ENCODE measurements around the gene KISS1R. TPM values are rescaled to one million over a fixed set of nuclear protein-coding genes. Genes with fewer than 3 reads are reported as not detected.
A peak's percentile ranks its signal among the peaks of the same experiment; 100 is the strongest.

The KISS1R gene
- total RNA-seq, 4 donors from 2014 or later = not detected

GRCh38 chr19:913080-913748 lies 3.9 kb upstream of the KISS1R start, which contains the start of gene R3HDM4:
Gene R3HDM4, minus strand, starts transcription at chr19:913219. Its CDS starts 62 bp downstream, at chr19:913157.
- H3K4me3 ChIP-seq = peak within 1 kb of the TSS; percentile 77 to 94 (median 89)
- peaks cover 19 to 52% (median 48%) of the 10 kb centered on the region in 4 donors for H3K4me1 ChIP-seq
- H3K36me3 ChIP-seq = peaks cover 0 to 4% (median 0%) of the 10 kb centered on the region in 4 donors
- H3K27ac ChIP-seq (replicated peaks in 1 of 4) = peak within 1 kb of the TSS; percentile 83 to 94 (median 90)
- peaks cover 0 to 21% (median 15%) of the 10 kb centered on the region in 4 donors for H3K27me3 ChIP-seq
- no peak for TF ChIP-seq CTCF (IDR thresholded peaks at IDR 0.05)
- no peak for TF ChIP-seq EP300 (IDR thresholded peaks at IDR 0.05)
- TF ChIP-seq POLR2A (IDR thresholded peaks at IDR 0.05; ENCODE audit: low read depth) = peak; percentile 49
- peak; percentile 75 to 85 for TF ChIP-seq POLR2AphosphoS5 (IDR thresholded peaks at IDR 0.05)
- intact Hi-C loops (cut with DNase I) = no loop called here
- no peaks in the 10 kb centered on the region for H3K9me3 ChIP-seq
- under 1% methylated on average over 43 of the region's 76 CpGs for WGBS
- no peak for DNase-seq (ENCODE audit: extremely low spot score)

- 20% methylated on average over 30 of the region's 35 CpGs for WGBS
- no peaks in the 10 kb centered on the region for H3K36me3 ChIP-seq
- DNase-seq (ENCODE audit: extremely low spot score) = no peak
- H3K27ac ChIP-seq (replicated peaks in 1 of 4) = no peak overlapping the region
- H3K4me1 ChIP-seq = peaks cover 34 to 69% (median 59%) of the 10 kb centered on the region in 4 donors
- TF ChIP-seq CTCF (IDR thresholded peaks at IDR 0.05) (no peak), POLR2A (IDR thresholded peaks at IDR 0.05; ENCODE audit: low read depth) (no peak), POLR2AphosphoS5 (IDR thresholded peaks at IDR 0.05) (no peak)
- H3K4me3 ChIP-seq = peak overlapping the region; percentile 30 to 52 (median 43)
- H3K9me3 ChIP-seq = no peaks in the 10 kb centered on the region
- peaks cover 3 to 54% (median 48%) of the 10 kb centered on the region in 4 donors for H3K27me3 ChIP-seq
- intact Hi-C loops (cut with DNase I) = no loop called here
Observed at GRCh38 chr19:916645-917322, 349 bp upstream of the KISS1R start.

- H3K9me3 ChIP-seq = no peaks in the 10 kb centered on the region
- no peak overlapping the region for H3K27ac ChIP-seq (replicated peaks in 1 of 4)
- no peak for TF ChIP-seq POLR2A (IDR thresholded peaks at IDR 0.05; ENCODE audit: low read depth)
- no peak for TF ChIP-seq CTCF (IDR thresholded peaks at IDR 0.05)
- TF ChIP-seq EP300 (IDR thresholded peaks at IDR 0.05) = no peak
- no peak for TF ChIP-seq POLR2AphosphoS5 (IDR thresholded peaks at IDR 0.05)
- peaks cover 34 to 64% (median 57%) of the 10 kb centered on the region in 4 donors for H3K4me1 ChIP-seq
- H3K27me3 ChIP-seq = peaks cover 3 to 54% (median 48%) of the 10 kb centered on the region in 4 donors
- peak overlapping the region; percentile 30 to 52 (median 43) for H3K4me3 ChIP-seq
- no peak for DNase-seq (ENCODE audit: extremely low spot score)
- no CpG with 5 or more reads among the region's 12 CpGs for WGBS
- intact Hi-C loops (cut with DNase I) = no loop called here
- no peaks in the 10 kb centered on the region for H3K36me3 ChIP-seq
Observed at GRCh38 chr19:918152-918437, 962 bp downstream of the KISS1R start.

GRCh38 chr19:918481-919198 lies 1.5 kb downstream of the KISS1R start:
- no peaks in the 10 kb centered on the region for H3K36me3 ChIP-seq
- H3K27ac ChIP-seq (replicated peaks in 1 of 4) = no peak overlapping the region
- peaks cover 3 to 54% (median 48%) of the 10 kb centered on the region in 4 donors for H3K27me3 ChIP-seq
- H3K4me1 ChIP-seq = peaks cover 33 to 61% (median 54%) of the 10 kb centered on the region in 4 donors
- 3% methylated on average over 14 of the region's 58 CpGs for WGBS
- TF ChIP-seq CTCF (IDR thresholded peaks at IDR 0.05) (no peak), EP300 (IDR thresholded peaks at IDR 0.05) (no peak), POLR2A (IDR thresholded peaks at IDR 0.05; ENCODE audit: low read depth) (no peak), POLR2AphosphoS5 (IDR thresholded peaks at IDR 0.05) (no peak)
- no peak for DNase-seq (ENCODE audit: extremely low spot score)
- intact Hi-C loops (cut with DNase I) = no loop called here
- H3K4me3 ChIP-seq = peak overlapping the region in 1 of 4 donors; percentile 44
- no peaks in the 10 kb centered on the region for H3K9me3 ChIP-seq

Data from esophagus muscularis mucosa (tissue), 4 donors.